Astrocyte of the cerebellum (primary cell): Measurements from ENCODE around the gene PRXL2A.

Source experiments
- DNase-seq: peaks from one replicate; pipeline ENCODE4 v3.0.0-alpha.2; 2011; ENCODE audit warnings: low read depth
- H3K4me3 ChIP-seq: 2 replicates; pipeline ENCODE4 v1.5.1; 2011; ENCODE audit warnings: mild to moderate bottlenecking, low read depth, low read length, moderate library complexity
- CTCF ChIP-seq: IDR thresholded peaks from 2 replicates; pipeline ENCODE4 v1.5.1; 2012; ENCODE audit warnings: low read length, low read depth, moderate library complexity, mild to moderate bottlenecking; ENCODE audit errors: missing control alignments
- in situ Hi-C: cut with HindIII; loops from 2 replicates; pipeline ENCODE4 v1.10.0; 2017; ENCODE audit warnings: low sequenced_read_pairs

The PRXL2A gene

GRCh38 chr10:80463868-80464267 lies 55.5 kb downstream of the PRXL2A start:
- DNase-seq: no peak
- in situ Hi-C loops: no loop called here
- H3K4me3 ChIP-seq: no peak overlapping the region
- no peak for TF ChIP-seq CTCF

- no peak for DNase-seq
- H3K4me3 ChIP-seq: no peak overlapping the region
- no peak for TF ChIP-seq CTCF
- in situ Hi-C loops: loop anchor here (5.0 kb wide), 1 partner anchor 42 kb away; no protein-coding TSS in a partner anchor
These were observed 56.5 kb downstream of the PRXL2A start for GRCh38 chr10:80464557-80465450.

GRCh38 chr10:80465451-80465835 lies 57.1 kb downstream of the PRXL2A start:
- no peak for DNase-seq
- in situ Hi-C loops: loop anchor here (5.0 kb wide), 1 partner anchor 42 kb away; no protein-coding TSS in a partner anchor
- no peak overlapping the region for H3K4me3 ChIP-seq
- TF ChIP-seq CTCF: no peak

GRCh38 chr10:80465839-80466590 lies 57.7 kb downstream of the PRXL2A start:
- in situ Hi-C loops: loop anchor here (5.0 kb wide), 1 partner anchor 41 kb away; no protein-coding TSS in a partner anchor
- DNase-seq: no peak
- TF ChIP-seq CTCF: no peak
- H3K4me3 ChIP-seq: no peak overlapping the region

- no peak for DNase-seq
- no peak overlapping the region for H3K4me3 ChIP-seq
- in situ Hi-C loops: loop anchor here (5.0 kb wide), 1 partner anchor 40 kb away; no protein-coding TSS in a partner anchor
- no peak for TF ChIP-seq CTCF
These were observed 58.5 kb downstream of the PRXL2A start for GRCh38 chr10:80466724-80467326.

- in situ Hi-C loops: loop anchor here (5.0 kb wide), 1 partner anchor 39 kb away; no protein-coding TSS in a partner anchor
- no peak for DNase-seq
- no peak for TF ChIP-seq CTCF
- no peak overlapping the region for H3K4me3 ChIP-seq
These were observed 59.7 kb downstream of the PRXL2A start for GRCh38 chr10:80468002-80468401.
